Pancreas (tissue), 10 donors: ENCODE measurements around the gene SCARB1. TPM values are rescaled to one million over a fixed set of nuclear protein-coding genes. Genes with fewer than 3 reads are reported as not detected.

Experiments used
- ATAC-seq, 4 donors: fragments of 200-7000 bp; cut with Tn5 transposase; one replicate each; pipeline versions ENCODE4 v1.8.0 to v1.9.1; 2020; ENCODE audit warnings: mild to moderate bottlenecking in 4 of 4, moderate library complexity in 4 of 4
- DNase-seq, 6 donors: peaks; one replicate each; pipeline ENCODE4 v3.0.0-alpha.2; 2020
- FAIRE-seq: peaks from 2 replicates; lab custom pipeline; 2012; peaks lifted over from hg19 to GRCh38; lab: Jason Lieb, UNC
- H3K27ac ChIP-seq, 4 donors: fragments of 200-600 bp; sonication (generic); 1 replicate in 3 of 4; 2 replicates in 1 of 4; pipeline versions ENCODE4 v1.5.0 to v1.8.0; 2020
- H3K27me3 ChIP-seq, 4 donors: fragments of 200-600 bp; one replicate each; pipeline ENCODE4 v1.8.0; 2021
- H3K36me3 ChIP-seq, 3 donors: fragments of 200-600 bp; sonication (generic) in 1 of 3; one replicate each; pipeline versions ENCODE4 v1.5.0 to v1.8.0; 2020 to 2021
- H3K4me1 ChIP-seq, 3 donors: fragments of 200-600 bp; one replicate each; pipeline ENCODE4 v1.8.0; 2021
- H3K4me3 ChIP-seq, 4 donors: fragments of 200-600 bp; sonication (generic) in 2 of 4; one replicate each; pipeline versions ENCODE4 v1.5.0 to v1.8.0; 2020 to 2021
- H3K9me3 ChIP-seq, 4 donors: fragments of 200-600 bp; one replicate each; pipeline ENCODE4 v1.8.0; 2021
- WGBS, 2 donors: extraction: QIAGEN DNeasy Blood & Tissue Kit; methylation state at CpG; one replicate each; pipeline ENCODE4 v1.1.7; 2013; 5-methylcytosine and 5-hydroxymethylcytosine counted together
- intact Hi-C, 3 donors: fragments of 100-400 bp; cut with DNase I; formaldehyde crosslinking; loops; one replicate each; pipeline versions ENCODE4 v1.11.1 to v1.14.2; 2022
- polyA plus RNA-seq, 2 donors: library from polyadenylated mRNA; stranded (reverse); fragments of 200-250 nt; gene quantifications; one replicate each; pipeline ENCODE4 v1.2.3, GENCODE V29; 2013
- total RNA-seq, 6 donors: library from RNA; stranded (reverse); fragmentation: NEBNext Ultra II Directional in 4 of 6; extraction: Animal tissue kit (Norgen Biotek cat#: 25700) in 4 of 6; gene quantifications; one replicate each; pipeline versions ENCODE4 v1.2.1 to v1.2.4, GENCODE V29; 2021 to 2023
- TF ChIP-seq, protein P1 (sequence below), 4 donors: fragments of 200-600 bp; sonication (generic) in 3 of 4; IDR thresholded peaks; one replicate each; pipeline versions ENCODE4 v1.5.0 to v1.8.0; 2021; ENCODE audit warnings: antibody characterized with exemption in 4 of 4
- donor health status: healthy with polysubstance abuse.
- donor health status: DM: no; HTN: no; CAD: no; lungs with moderate emphysema.
- donor health status: DM: no; HTN: no; CAD: no.
- donor health status: control.
- donor health status: control.
- donor health status: Bipolar disorder and iron deficiency.
- donor health status: DM: yes; HTN: yes; CAD: no.
- donor health status: DM: no; HTN: no; CAD: no.
- donor health status: DM: no; HTN: no; CAD: no.
- donor health status: DM: yes; HTN: yes; CAD: no.

SCARB1 gene
- total and polyA plus RNA-seq, 8 donors: 4.7 to 14.7 (median 9.6) TPM

DNA sequence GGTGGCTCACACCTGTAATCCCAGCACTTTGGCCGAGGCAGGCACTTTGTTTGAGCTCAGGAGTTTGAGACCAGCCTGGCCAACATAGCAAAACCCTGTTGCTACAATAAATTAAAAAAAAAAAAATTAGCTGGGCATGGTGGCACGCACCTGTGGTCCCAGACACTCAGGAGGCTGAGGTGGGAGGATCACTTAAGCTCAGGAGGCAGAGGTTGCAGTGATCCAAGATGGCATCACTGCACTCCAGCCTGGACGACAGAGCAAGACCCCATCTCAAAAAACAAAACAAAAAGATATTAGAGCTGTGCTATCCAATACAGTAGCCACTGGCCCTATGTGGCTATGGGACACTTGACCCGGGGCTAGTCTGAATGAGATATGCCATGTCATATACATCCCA, 6.9 kb upstream of the SCARB1 start:
- TF ChIP-seq, protein P1, sequence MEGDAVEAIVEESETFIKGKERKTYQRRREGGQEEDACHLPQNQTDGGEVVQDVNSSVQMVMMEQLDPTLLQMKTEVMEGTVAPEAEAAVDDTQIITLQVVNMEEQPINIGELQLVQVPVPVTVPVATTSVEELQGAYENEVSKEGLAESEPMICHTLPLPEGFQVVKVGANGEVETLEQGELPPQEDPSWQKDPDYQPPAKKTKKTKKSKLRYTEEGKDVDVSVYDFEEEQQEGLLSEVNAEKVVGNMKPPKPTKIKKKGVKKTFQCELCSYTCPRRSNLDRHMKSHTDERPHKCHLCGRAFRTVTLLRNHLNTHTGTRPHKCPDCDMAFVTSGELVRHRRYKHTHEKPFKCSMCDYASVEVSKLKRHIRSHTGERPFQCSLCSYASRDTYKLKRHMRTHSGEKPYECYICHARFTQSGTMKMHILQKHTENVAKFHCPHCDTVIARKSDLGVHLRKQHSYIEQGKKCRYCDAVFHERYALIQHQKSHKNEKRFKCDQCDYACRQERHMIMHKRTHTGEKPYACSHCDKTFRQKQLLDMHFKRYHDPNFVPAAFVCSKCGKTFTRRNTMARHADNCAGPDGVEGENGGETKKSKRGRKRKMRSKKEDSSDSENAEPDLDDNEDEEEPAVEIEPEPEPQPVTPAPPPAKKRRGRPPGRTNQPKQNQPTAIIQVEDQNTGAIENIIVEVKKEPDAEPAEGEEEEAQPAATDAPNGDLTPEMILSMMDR (IDR thresholded peaks at IDR 0.05): no peak
- no peak overlapping the region for H3K27ac ChIP-seq
- no peak overlapping the region for H3K4me3 ChIP-seq
- ATAC-seq: no peak
- no peaks in the 10 kb centered on the region for H3K9me3 ChIP-seq
- intact Hi-C loops: no loop called here
- no peak for DNase-seq
- no peaks in the 10 kb centered on the region for H3K4me1 ChIP-seq
- WGBS, 2 donors: 82 to 94% methylated on average over 4 of the region's 4 CpGs
- FAIRE-seq: no peak
- H3K36me3 ChIP-seq: no peaks in the 10 kb centered on the region
- no peaks in the 10 kb centered on the region for H3K27me3 ChIP-seq

DNA sequence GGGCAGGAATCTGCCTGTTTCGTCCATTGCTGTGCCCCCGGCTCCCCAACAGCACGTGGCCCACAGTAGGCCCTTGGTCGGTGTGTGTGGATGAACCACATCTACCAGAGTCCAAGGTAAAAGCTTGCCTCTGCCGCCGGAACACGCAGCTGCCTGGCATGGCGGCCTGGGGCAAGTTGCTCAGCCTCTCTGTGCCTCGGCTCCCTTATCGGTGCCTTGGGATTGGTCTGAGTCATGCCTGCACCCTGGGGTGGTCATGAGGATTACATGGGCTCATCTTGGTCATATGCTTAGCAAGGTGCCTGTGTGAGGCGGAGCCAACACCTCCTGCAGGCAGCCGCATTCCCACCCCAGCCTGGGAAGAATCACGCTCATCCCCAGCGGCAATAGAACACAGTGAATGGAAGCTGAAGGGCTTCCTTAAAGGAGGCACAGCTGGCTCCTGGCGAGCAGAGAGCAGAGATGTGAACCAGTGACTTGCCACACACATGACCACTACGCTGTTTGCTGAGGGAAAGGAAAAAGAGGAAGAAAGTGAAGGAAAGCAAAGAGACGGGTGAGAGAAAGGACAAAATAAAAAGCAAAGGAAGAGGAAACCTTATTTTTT, 5.5 kb upstream of the SCARB1 start:
- 82 to 85% methylated on average over 17 of the region's 17 CpGs for WGBS, 2 donors
- Histone ChIP-seq H3K27me3 (no peaks in the 10 kb centered on the region), H3K4me1 (no peaks in the 10 kb centered on the region), H3K9me3 (no peaks in the 10 kb centered on the region), H3K36me3 (no peaks in the 10 kb centered on the region), H3K4me3 (no peak overlapping the region), H3K27ac (peak overlapping the region in 2 of 4 donors; percentile 50 to 64)
- FAIRE-seq: no peak
- TF ChIP-seq, protein P1 (IDR thresholded peaks at IDR 0.05): no peak
- ATAC-seq: peak in 2 of 4 donors; percentile 51 to 61
- no peak for DNase-seq
- intact Hi-C loops: no loop called here

DNA sequence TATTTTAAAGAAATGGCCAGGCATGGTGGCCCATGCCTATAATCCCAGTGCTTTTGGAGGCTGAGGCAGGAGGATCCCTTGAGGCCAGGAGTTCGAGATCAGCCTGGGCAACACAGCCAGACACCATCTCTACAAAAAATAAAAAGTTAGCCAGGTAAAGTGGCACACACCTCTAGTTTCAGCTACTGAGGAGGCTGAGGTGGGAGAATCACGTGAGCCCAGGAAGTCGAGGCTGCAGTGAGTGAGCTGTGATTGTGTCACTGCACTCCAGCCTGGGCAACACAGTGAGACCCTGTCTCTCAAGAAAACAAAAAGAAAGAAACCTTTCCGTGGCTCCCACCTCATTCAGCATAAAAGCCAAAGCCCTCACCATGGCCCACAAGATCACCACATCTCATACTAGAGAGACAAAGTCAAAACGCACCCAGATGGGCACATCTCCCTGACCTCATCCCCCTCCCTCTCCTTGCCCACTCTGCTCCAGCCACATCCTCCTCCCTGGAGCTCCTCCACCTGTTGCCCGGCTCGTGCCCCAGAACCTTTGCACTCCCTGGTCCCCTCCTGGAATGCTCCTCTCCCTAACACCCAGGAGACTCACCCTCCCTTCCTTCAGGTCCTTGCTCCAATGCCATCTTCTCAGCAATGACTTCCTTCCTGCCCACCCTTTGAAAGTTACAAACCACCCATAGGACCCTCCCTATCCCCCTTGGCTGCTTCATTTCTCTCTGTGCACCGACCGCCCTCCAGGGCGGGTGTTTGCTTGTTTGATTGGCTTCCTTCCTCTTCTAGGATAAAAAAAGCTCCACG, 4.8 kb upstream of the SCARB1 start:
- FAIRE-seq: no peak
- no peaks in the 10 kb centered on the region for H3K4me1 ChIP-seq
- H3K36me3 ChIP-seq: no peaks in the 10 kb centered on the region
- H3K27ac ChIP-seq: peak overlapping the region in 2 of 4 donors; percentile 50 to 64
- no peak overlapping the region for H3K4me3 ChIP-seq
- WGBS, 2 donors: 79 to 87% methylated on average over 11 of the region's 11 CpGs
- H3K9me3 ChIP-seq: no peaks in the 10 kb centered on the region
- no peak for DNase-seq
- peak in 1 of 4 donors; percentile 3 for ATAC-seq
- intact Hi-C loops: no loop called here
- no peaks in the 10 kb centered on the region for H3K27me3 ChIP-seq
- TF ChIP-seq, protein P1 (IDR thresholded peaks at IDR 0.05): no peak

- TF ChIP-seq, protein P1 (IDR thresholded peaks at IDR 0.05): no peak
- WGBS, 2 donors: 35 to 39% methylated on average over 6 of the region's 6 CpGs
- intact Hi-C loops: no loop called here
- H3K36me3 ChIP-seq: no peaks in the 10 kb centered on the region
- H3K4me1 ChIP-seq: no peaks in the 10 kb centered on the region
- no peaks in the 10 kb centered on the region for H3K27me3 ChIP-seq
- DNase-seq (peak in 2 of 6 donors; percentile 22 to 25), ATAC-seq (peak in 3 of 4 donors; percentile 18 to 39 (median 34)), FAIRE-seq (no peak)
- H3K27ac ChIP-seq: no peak overlapping the region
- H3K9me3 ChIP-seq: no peaks in the 10 kb centered on the region
- no peak overlapping the region for H3K4me3 ChIP-seq
Observed at GRCh38 chr12:124867401-124867930, 3.8 kb upstream of the SCARB1 start.
